GM18861 (cell line): Measurements from ENCODE around the gene CD9.

ENCODE experiments used
- ATAC-seq: cut with Tn5 transposase; IDR thresholded peaks from one replicate; pipeline ENCODE4 v1.9.1; 2021; ENCODE audit not compliant: unreplicated experiment

Gene CD9

GRCh38 chr12:6273205-6273540, 73.0 kb downstream of the CD9 start:
- no peak for ATAC-seq

- no peak for ATAC-seq
Observed at GRCh38 chr12:6273541-6274230, 73.5 kb downstream of the CD9 start.

GRCh38 chr12:6274231-6275221, 74.3 kb downstream of the CD9 start:
- no peak for ATAC-seq

GRCh38 chr12:6275928-6276887, 76.0 kb downstream of the CD9 start:
- ATAC-seq = no peak

- no peak for ATAC-seq
Observed at GRCh38 chr12:6276956-6277620, 76.9 kb downstream of the CD9 start.

- ATAC-seq = peak; percentile 20
Observed at GRCh38 chr12:6277982-6278438, 77.8 kb downstream of the CD9 start.

- peak; percentile 59 for ATAC-seq
Observed at GRCh38 chr12:6278439-6279255, 78.4 kb downstream of the CD9 start.

GRCh38 chr12:6279256-6279628, 79.0 kb downstream of the CD9 start:
- no peak for ATAC-seq

- ATAC-seq = no peak
Observed at GRCh38 chr12:6279631-6280030, 79.4 kb downstream of the CD9 start.

GRCh38 chr12:6280053-6280469, 79.9 kb downstream of the CD9 start:
- ATAC-seq = no peak

- no peak for ATAC-seq
Observed at GRCh38 chr12:6280672-6281071, 80.5 kb downstream of the CD9 start.

- no peak for ATAC-seq
Observed at GRCh38 chr12:6281081-6281809, 81.0 kb downstream of the CD9 start.

- ATAC-seq = no peak
Observed at GRCh38 chr12:6282453-6282840, 82.2 kb downstream of the CD9 start.

- no peak for ATAC-seq
Observed at GRCh38 chr12:6284273-6284672, 84.1 kb downstream of the CD9 start.

- no peak for ATAC-seq
Observed at GRCh38 chr12:6285063-6285477, 84.9 kb downstream of the CD9 start.

GRCh38 chr12:6285532-6286306, 85.5 kb downstream of the CD9 start:
- ATAC-seq = no peak
